GM04503 (cell line): ENCODE data around the gene FLRT1.

Experiments used
- DNase-seq: peaks from one replicate; pipeline ENCODE4 v3.0.0-alpha.2; 2012; ENCODE audit warnings: low read depth

Gene FLRT1

GRCh38 chr11:64067230-64067993 lies 31.7 kb downstream of the FLRT1 start:
- DNase-seq = no peak

GRCh38 chr11:64068705-64069400 lies 33.1 kb downstream of the FLRT1 start:
- no peak for DNase-seq

GRCh38 chr11:64069401-64070313 lies 33.9 kb downstream of the FLRT1 start:
- DNase-seq = no peak

- no peak for DNase-seq
Measured at GRCh38 chr11:64070314-64070681, 34.6 kb downstream of the FLRT1 start.

GRCh38 chr11:64071849-64072248 lies 36.1 kb downstream of the FLRT1 start:
- no peak for DNase-seq

GRCh38 chr11:64072403-64072802 lies 36.7 kb downstream of the FLRT1 start:
- no peak for DNase-seq

GRCh38 chr11:64072871-64073270 lies 37.1 kb downstream of the FLRT1 start:
- no peak for DNase-seq

- no peak for DNase-seq
Measured at GRCh38 chr11:64073542-64073941, 37.8 kb downstream of the FLRT1 start.

GRCh38 chr11:64074239-64074638 lies 38.5 kb downstream of the FLRT1 start:
- no peak for DNase-seq

GRCh38 chr11:64076758-64077157 lies 41.0 kb downstream of the FLRT1 start:
- no peak for DNase-seq

GRCh38 chr11:64077607-64078006 lies 41.9 kb downstream of the FLRT1 start:
- DNase-seq = no peak

- no peak for DNase-seq
Measured at GRCh38 chr11:64078284-64078683, 42.6 kb downstream of the FLRT1 start.

- no peak for DNase-seq
Measured at GRCh38 chr11:64078905-64079304, 43.2 kb downstream of the FLRT1 start.

GRCh38 chr11:64080390-64080789 lies 44.7 kb downstream of the FLRT1 start:
- DNase-seq = no peak

- no peak for DNase-seq
Measured at GRCh38 chr11:64081745-64082442, 46.2 kb downstream of the FLRT1 start.

- DNase-seq = no peak
Measured at GRCh38 chr11:64083398-64084080, 47.8 kb downstream of the FLRT1 start.

GRCh38 chr11:64084146-64084950 lies 48.6 kb downstream of the FLRT1 start:
- no peak for DNase-seq

GRCh38 chr11:64084951-64085710 lies 49.4 kb downstream of the FLRT1 start:
- no peak for DNase-seq
